ENCODE results near the gene EGFR.
A peak's percentile ranks its signal among the peaks of the same experiment; 100 is the strongest.

EGFR gene

DNA sequence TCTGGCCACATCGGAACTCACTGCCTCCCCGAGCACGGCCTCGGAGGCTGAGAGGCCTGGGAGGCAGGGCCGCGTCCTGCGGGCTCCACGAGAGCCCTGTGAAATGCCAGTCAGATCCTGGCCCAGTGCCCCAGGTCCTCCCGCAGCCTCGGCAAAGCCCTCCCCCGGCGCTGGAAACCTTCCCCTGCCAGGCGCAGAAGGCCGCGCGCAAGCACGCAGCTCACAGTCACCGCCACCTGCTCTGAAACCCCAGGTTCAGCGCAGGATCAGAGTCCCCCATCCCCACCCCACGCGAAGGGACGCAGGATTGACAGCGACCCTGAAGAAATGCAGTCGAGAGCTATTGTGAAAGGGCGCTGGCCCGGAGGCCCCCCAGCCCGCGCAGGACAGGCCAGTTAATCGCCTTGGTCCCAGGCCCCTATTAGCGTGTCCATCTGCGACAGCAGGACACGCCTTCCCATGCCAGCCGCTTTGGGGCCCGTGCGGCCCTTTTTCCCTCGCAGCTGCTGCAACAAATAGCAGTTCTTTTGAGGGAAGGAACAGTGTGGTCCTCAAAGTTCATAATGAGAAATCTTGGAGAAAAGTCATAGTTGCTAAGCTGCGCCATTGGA is 13.5 kb upstream of the EGFR start:
- intact Hi-C loops (cut with DNase I) = no loop called here
- peak in 4 of 10 donors; percentile 22 to 85 (median 80) for DNase-seq

DNA sequence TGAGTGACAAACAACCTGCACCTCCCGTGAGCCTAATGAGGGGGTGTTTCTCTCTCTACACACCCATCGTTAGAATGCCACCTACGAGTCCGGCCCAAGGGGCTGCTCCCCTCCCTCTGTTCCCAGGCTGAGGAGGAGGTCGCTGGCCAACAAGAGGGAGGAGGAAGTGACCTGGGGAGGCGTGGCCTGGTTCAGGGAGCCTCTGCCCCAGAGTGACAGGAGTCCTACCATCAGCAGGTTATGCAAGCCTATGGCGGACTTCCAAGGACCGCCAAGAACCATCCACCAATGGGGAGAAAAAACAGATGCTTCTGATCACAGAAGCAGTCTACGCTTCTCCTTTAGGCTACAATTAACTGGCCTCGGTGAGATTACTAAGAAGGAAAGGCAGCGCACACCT is 12.3 kb upstream of the EGFR start:
- intact Hi-C loops (cut with DNase I) = no loop called here
- DNase-seq = no peak

- intact Hi-C loops (cut with DNase I) = no loop called here
- no peak for DNase-seq
Observed at GRCh38 chr7:55013851-55014250, 5.0 kb upstream of the EGFR start.

DNA sequence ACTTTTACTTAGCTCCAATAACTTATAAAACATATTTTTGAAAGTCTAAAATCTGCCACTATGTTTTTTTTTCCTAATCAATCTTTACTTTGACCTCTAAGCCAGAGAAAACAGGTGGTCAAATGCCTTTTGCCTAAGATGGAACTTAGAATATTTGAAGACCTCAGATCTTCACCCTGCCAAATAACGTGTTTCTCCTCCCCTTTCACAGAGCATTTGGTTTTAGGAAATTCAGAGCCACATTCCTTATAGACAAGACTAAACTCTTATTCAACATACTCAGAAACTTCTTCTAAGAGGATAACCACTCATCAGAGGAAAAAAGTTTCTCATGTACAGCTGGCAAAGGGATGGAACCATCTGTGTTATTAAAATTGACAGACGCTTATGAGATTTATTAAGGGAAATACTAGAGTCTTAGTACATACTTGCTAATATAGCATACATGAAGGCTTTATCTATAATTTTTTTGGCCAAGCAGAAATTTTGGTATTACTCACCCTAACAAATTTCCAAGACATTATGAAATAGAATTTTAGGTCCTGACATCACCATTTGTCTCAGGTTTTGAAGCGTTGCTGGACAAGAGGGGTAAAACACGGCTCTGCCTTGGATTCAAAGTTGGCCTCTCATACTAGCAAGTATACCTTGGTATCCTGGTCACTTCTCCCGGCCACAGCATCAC is 2.6 kb upstream of the EGFR start:
- intact Hi-C loops (cut with DNase I) = no loop called here
- DNase-seq = no peak

GRCh38 chr7:55016746-55017090 is 2.1 kb upstream of the EGFR start:
- no peak for DNase-seq
- intact Hi-C loops (cut with DNase I) = no loop called here

DNA sequence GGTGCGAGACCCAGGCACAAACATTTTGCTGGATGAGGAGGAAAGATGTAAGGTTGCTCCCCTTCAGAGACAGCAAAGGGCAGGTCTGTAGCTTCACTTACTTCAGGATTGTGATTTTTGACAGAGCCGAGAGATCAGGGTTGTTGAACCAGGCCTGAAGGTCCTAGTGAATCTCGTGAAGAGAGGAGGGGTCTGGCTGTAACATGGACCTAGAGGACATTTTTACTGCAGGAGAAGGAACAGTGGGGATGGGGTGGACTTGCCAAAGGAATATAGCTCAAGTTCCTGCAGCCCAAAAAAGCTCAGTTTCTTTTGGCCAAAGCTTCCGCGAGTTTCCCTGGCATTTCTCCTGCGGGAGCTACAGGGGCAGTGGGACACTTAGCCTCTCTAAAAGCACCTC is 976 bp upstream of the EGFR start:
- DNase-seq = no peak
- intact Hi-C loops (cut with DNase I) = no loop called here

- peak in 4 of 10 donors; percentile 27 to 84 (median 54) for DNase-seq
- intact Hi-C loops (cut with DNase I) = no loop called here
Observed at GRCh38 chr7:55019191-55019690, 424 bp downstream of the EGFR start.

GRCh38 chr7:55019691-55020465 is 1.1 kb downstream of the EGFR start:
- peak in 3 of 10 donors; percentile 66 to 84 (median 76) for DNase-seq
- intact Hi-C loops (cut with DNase I) = no loop called here

- peak in 1 of 10 donors; percentile 77 for DNase-seq
- intact Hi-C loops (cut with DNase I) = no loop called here
Observed at GRCh38 chr7:55020466-55020871, 1.7 kb downstream of the EGFR start.

GRCh38 chr7:55021053-55021452 is 2.2 kb downstream of the EGFR start:
- DNase-seq = no peak
- intact Hi-C loops (cut with DNase I) = no loop called here

GRCh38 chr7:55022002-55022985 is 3.5 kb downstream of the EGFR start:
- DNase-seq = peak in 1 of 10 donors; percentile 62
- intact Hi-C loops (cut with DNase I) = no loop called here

DNA sequence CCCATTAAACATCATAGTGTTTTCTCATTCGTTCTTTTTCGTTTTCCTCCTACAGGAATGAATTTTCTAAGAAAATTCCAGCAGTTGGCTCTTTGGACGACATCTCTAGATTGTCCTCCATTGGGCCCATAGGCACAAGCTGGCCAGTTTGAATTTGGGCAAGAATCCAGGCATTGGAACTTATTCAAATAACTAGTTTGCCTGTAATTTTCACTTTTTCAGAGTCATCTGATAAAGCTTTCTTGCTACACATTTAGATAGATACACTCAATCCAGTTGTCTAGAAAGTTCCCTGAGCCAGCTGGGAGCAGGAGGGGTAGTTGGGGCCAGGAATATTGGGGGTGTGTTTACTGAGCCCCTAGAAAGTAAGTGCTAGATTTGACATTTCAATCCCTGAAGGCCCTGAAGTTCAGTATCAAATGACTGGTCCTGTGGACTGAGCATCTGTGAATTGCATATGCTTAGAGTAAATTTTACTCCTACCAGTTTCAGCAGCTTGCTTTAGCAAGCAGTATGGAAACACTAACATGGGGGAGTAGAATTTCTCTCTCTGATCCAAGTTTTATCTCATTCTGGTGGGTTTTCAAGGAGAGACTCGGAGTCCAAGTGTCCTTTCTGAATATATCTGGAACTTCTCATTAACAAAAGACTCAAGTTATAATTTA is 5.2 kb downstream of the EGFR start:
- DNase-seq = no peak
- intact Hi-C loops (cut with DNase I) = no loop called here

DNA sequence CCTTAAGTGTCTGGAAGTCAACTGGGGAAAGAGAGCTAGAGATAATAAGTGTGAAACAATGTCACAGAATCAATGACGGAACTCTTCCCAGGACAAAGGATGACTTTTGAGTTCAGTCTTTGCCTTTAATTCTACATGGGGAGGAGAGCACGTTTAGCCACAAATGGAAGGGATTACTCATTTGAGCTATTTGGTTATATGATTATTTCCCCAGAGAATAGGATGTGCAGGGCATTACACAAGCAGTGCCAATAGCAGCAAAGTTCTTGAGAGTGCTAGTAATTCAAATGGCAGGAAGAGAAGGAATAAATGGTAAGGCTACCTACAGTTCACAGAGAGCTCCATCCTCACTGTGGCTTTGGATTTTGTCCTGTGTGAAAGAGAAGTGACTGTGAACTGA is 6.0 kb downstream of the EGFR start:
- intact Hi-C loops (cut with DNase I) = no loop called here
- no peak for DNase-seq

GRCh38 chr7:55026086-55026790 is 7.4 kb downstream of the EGFR start:
- intact Hi-C loops (cut with DNase I) = no loop called here
- DNase-seq = no peak

- no peak for DNase-seq
- intact Hi-C loops (cut with DNase I) = no loop called here
Observed at GRCh38 chr7:55026867-55027490, 8.2 kb downstream of the EGFR start.

GRCh38 chr7:55028011-55028410 is 9.2 kb downstream of the EGFR start:
- no peak for DNase-seq
- intact Hi-C loops (cut with DNase I) = no loop called here

DNA sequence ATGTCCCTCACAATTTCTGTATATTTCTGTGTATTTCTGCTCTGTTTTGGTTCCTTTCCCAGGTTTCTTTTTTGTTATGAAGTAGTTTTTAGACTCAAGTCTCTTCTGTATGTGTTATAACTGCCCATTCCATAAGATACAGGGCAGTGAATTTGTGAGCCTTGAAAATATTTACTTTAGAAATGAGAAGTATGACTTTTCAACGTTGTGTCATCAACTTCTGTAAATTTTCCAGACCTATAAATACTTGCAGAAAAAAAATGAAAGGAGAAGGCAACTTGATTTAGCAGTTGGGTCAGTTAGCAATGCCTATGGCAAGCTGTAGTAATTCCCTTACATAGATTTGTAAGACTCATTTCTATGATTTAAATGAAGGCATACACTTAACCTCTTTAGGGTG is 11.5 kb downstream of the EGFR start:
- DNase-seq = no peak
- intact Hi-C loops (cut with DNase I) = no loop called here

DNA sequence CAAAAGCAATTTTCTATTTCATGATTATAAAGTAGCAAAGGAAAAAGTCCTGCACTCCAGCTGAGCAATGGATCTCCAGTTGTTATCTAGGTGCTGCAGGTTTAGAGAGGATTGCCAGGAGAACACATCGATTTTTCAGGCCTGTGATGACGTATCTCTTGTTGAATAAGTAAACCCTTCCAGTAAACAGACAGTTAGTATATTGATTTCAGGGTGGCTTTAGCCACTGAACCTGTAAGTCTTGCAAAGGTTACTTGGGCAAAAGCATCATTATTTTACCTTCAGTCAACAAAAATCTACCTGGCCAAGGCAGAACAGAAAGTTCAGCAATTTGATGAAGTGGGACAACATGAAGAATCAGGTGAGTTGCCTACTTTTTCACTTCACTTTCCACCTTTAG is 12.3 kb downstream of the EGFR start:
- intact Hi-C loops (cut with DNase I) = no loop called here

More for the DNA sequence above, 12.3 kb downstream of the EGFR start:
- DNase-seq = no peak
